GM23248 (cell line): ENCODE measurements around the gene SESTD1. TPM values are rescaled to one million over a fixed set of nuclear protein-coding genes. Genes with fewer than 3 reads are reported as not detected.

Experiments
- DNase-seq: peaks from one replicate; pipeline ENCODE4 v3.0.0-alpha.2; 2015
- H2AFZ ChIP-seq: fragments of 200-600 bp; sonication (generic); 2 replicates; pipeline ENCODE4 v1.6.1; 2016; ENCODE audit warnings: antibody characterized with exemption
- H3F3A ChIP-seq: fragments of 200-600 bp; sonication (generic); 2 replicates; pipeline ENCODE4 v1.6.1; 2016; ENCODE audit warnings: mild to moderate bottlenecking, antibody characterized with exemption, mixed run types; ENCODE audit not compliant: insufficient read depth
- H3K27ac ChIP-seq: fragments of 200-600 bp; sonication (generic); 2 replicates; pipeline ENCODE4 v1.5.1; 2016; ENCODE audit warnings: mild to moderate bottlenecking
- H3K27me3 ChIP-seq: fragments of 200-600 bp; sonication (generic); replicated peaks from 2 replicates; pipeline ENCODE4 v1.6.1; 2016; ENCODE audit warnings: mild to moderate bottlenecking; ENCODE audit not compliant: insufficient read depth
- H3K36me3 ChIP-seq: fragments of 200-600 bp; sonication (generic); 2 replicates; pipeline ENCODE4 v1.6.1; 2016; ENCODE audit warnings: low read depth, mild to moderate bottlenecking
- H3K4me1 ChIP-seq: fragments of 200-600 bp; sonication (generic); 2 replicates; pipeline ENCODE4 v1.6.1; 2016; ENCODE audit warnings: mild to moderate bottlenecking; ENCODE audit not compliant: insufficient read depth
- H3K4me2 ChIP-seq: fragments of 200-600 bp; sonication (generic); one replicate; pipeline ENCODE4 v1.6.1; 2016; ENCODE audit warnings: mild to moderate bottlenecking; ENCODE audit not compliant: unreplicated experiment
- H3K4me3 ChIP-seq: fragments of 200-600 bp; sonication (generic); 2 replicates; pipeline ENCODE4 v1.5.1; 2016; ENCODE audit warnings: mild to moderate bottlenecking
- H3K79me2 ChIP-seq: fragments of 200-600 bp; sonication (generic); 2 replicates; pipeline ENCODE4 v1.6.1; 2016; ENCODE audit warnings: mild to moderate bottlenecking; ENCODE audit not compliant: insufficient read depth
- H3K9ac ChIP-seq: fragments of 200-600 bp; sonication (generic); 2 replicates; pipeline ENCODE4 v1.6.1; 2016; ENCODE audit warnings: mild to moderate bottlenecking
- H3K9me2 ChIP-seq: fragments of 200-600 bp; sonication (generic); 2 replicates; pipeline ENCODE4 v1.6.1; 2016; ENCODE audit warnings: mixed run types, mild to moderate bottlenecking, moderate library complexity; ENCODE audit not compliant: insufficient read depth
- H3K9me3 ChIP-seq: fragments of 200-600 bp; sonication (generic); one replicate; pipeline ENCODE4 v1.6.1; 2017; ENCODE audit warnings: low read depth
- H4K20me1 ChIP-seq: fragments of 200-600 bp; sonication (generic); 2 replicates; pipeline ENCODE4 v1.6.0; 2016; ENCODE audit not compliant: insufficient read depth
- EZH2 ChIP-seq: fragments of 200-600 bp; sonication (generic); IDR thresholded peaks from 2 replicates; pipeline ENCODE4 v1.6.1; 2018; ENCODE audit warnings: antibody characterized with exemption, mild to moderate bottlenecking; ENCODE audit not compliant: insufficient read depth, poor library complexity, severe bottlenecking
- EZH2phosphoT487 ChIP-seq: fragments of 200-600 bp; sonication (generic); IDR thresholded peaks from 2 replicates; pipeline ENCODE4 v1.6.1; 2018; ENCODE audit warnings: antibody characterized with exemption, moderate library complexity, mild to moderate bottlenecking, low read depth; ENCODE audit not compliant: insufficient read depth
- WGBS, 2 experiments: methylation state at CpG; one replicate each; pipeline ENCODE4 v1.1.6; 2015 to 2017; ENCODE audit warnings: low lambda C conversion rate in 2 of 2, low coverage in 1 of 2; ENCODE audit errors: missing lambda C conversion rate in 2 of 2; 5-methylcytosine and 5-hydroxymethylcytosine counted together
- in situ Hi-C: fragments of 300-500 bp; cut with MboI; formaldehyde crosslinking; loops from 2 replicates; pipeline ENCODE4 v1.15.0; 2020
- polyA plus RNA-seq: library from polyadenylated mRNA; unstranded; fragments of >200 nt; fragmentation: Nextera tagmentation; extraction: Ambion mirVana; gene quantifications from 2 replicates; pipeline ENCODE4 v1.2.1, GENCODE V29; 2016
- total RNA-seq: library from RNA; depleted of rRNA; stranded (reverse); fragments of >200 nt; shearing (Covaris generic); gene quantifications from 2 replicates; pipeline ENCODE4 v1.2.3, GENCODE V29; 2014

Gene SESTD1
- total and polyA plus RNA-seq, 2 experiments from 2014 or later, result 22.5 to 77.1 TPM

GRCh38 chr2:179275253-179276012, 10.8 kb upstream of the SESTD1 start:
- H3K36me3 ChIP-seq, result no peaks in the 10 kb centered on the region
- H3K4me3 ChIP-seq, result no peak overlapping the region
- no peak overlapping the region for H3K9ac ChIP-seq
- 0 out of 2 replicates have a peak overlapping the region, but pooled peaks have one; percentile 37 for H2AFZ ChIP-seq
- no peaks in the 10 kb centered on the region for H3K9me2 ChIP-seq
- no peaks in the 10 kb centered on the region for H3K27me3 ChIP-seq
- peaks cover 23% of the 10 kb centered on the region for H3F3A ChIP-seq
- H3K9me3 ChIP-seq, result no peaks in the 10 kb centered on the region
- H4K20me1 ChIP-seq, result no peaks in the 10 kb centered on the region
- no peak for TF ChIP-seq EZH2phosphoT487
- no peak for TF ChIP-seq EZH2
- in situ Hi-C loops, result no loop called here
- H3K79me2 ChIP-seq, result no peaks in the 10 kb centered on the region
- peak; percentile 49 for DNase-seq
- peaks cover 32% of the 10 kb centered on the region for H3K4me1 ChIP-seq
- H3K4me2 ChIP-seq, result no peak overlapping the region
- WGBS, 2 experiments, result 40 to 44% methylated on average over 4 of the region's 4 CpGs
- no peak overlapping the region for H3K27ac ChIP-seq

- in situ Hi-C loops, result no loop called here
- Histone ChIP-seq H3K27ac (no peak overlapping the region), H3K9me2 (no peaks in the 10 kb centered on the region), H3K9me3 (no peaks in the 10 kb centered on the region), H3K79me2 (no peaks in the 10 kb centered on the region), H3K4me3 (no peak overlapping the region), H3K27me3 (no peaks in the 10 kb centered on the region), H4K20me1 (no peaks in the 10 kb centered on the region), H2AFZ (no peak overlapping the region), H3K4me1 (peaks cover 32% of the 10 kb centered on the region), H3K36me3 (no peaks in the 10 kb centered on the region), H3F3A (peaks cover 25% of the 10 kb centered on the region), H3K9ac (no peak overlapping the region), H3K4me2 (no peak overlapping the region)
- DNase-seq, result no peak
- no peak for TF ChIP-seq EZH2
- TF ChIP-seq EZH2phosphoT487, result no peak
- 70 to 80% methylated on average over 2 of the region's 2 CpGs for WGBS, 2 experiments
Measured at GRCh38 chr2:179274749-179275148, 10.1 kb upstream of the SESTD1 start.

GRCh38 chr2:179273461-179273962, 8.9 kb upstream of the SESTD1 start:
- WGBS, 2 experiments, result 62 to 65% methylated on average over 6 of the region's 6 CpGs
- DNase-seq, result no peak
- peak overlapping the region; percentile 77 for H3K27ac ChIP-seq
- H3K36me3 ChIP-seq, result no peaks in the 10 kb centered on the region
- H3K4me2 ChIP-seq, result peak overlapping the region; percentile 78
- no peaks in the 10 kb centered on the region for H3K79me2 ChIP-seq
- in situ Hi-C loops, result no loop called here
- no peaks in the 10 kb centered on the region for H3K9me2 ChIP-seq
- peaks cover 37% of the 10 kb centered on the region for H3K4me1 ChIP-seq
- H3F3A ChIP-seq, result peaks cover 28% of the 10 kb centered on the region
- no peaks in the 10 kb centered on the region for H3K9me3 ChIP-seq
- no peaks in the 10 kb centered on the region for H4K20me1 ChIP-seq
- no peak for TF ChIP-seq EZH2
- TF ChIP-seq EZH2phosphoT487, result no peak
- H2AFZ ChIP-seq, result no peak overlapping the region
- H3K4me3 ChIP-seq, result peak overlapping the region; percentile 56; the same call in 1 of the 2 replicates
- no peaks in the 10 kb centered on the region for H3K27me3 ChIP-seq
- H3K9ac ChIP-seq, result peak overlapping the region; percentile 5; the same call in 1 of the 2 replicates

- WGBS, 2 experiments, result 6 to 8% methylated on average over 5 of the region's 5 CpGs
- H3K9ac ChIP-seq, result peak overlapping the region; percentile 57
- peak overlapping the region; percentile 56 for H3K4me3 ChIP-seq
Measured at GRCh38 chr2:179272406-179273192, 8.0 kb upstream of the SESTD1 start.

More at GRCh38 chr2:179272406-179273192, 8.0 kb upstream of the SESTD1 start:
- H3K4me2 ChIP-seq, result peak overlapping the region; percentile 78
- peak; percentile 84 for DNase-seq
- no peaks in the 10 kb centered on the region for H3K9me3 ChIP-seq
- H3K79me2 ChIP-seq, result no peaks in the 10 kb centered on the region
- H3K4me1 ChIP-seq, result peaks cover 44% of the 10 kb centered on the region
- no peaks in the 10 kb centered on the region for H3K27me3 ChIP-seq
- H3F3A ChIP-seq, result peaks cover 28% of the 10 kb centered on the region
- H4K20me1 ChIP-seq, result no peaks in the 10 kb centered on the region
- no peaks in the 10 kb centered on the region for H3K36me3 ChIP-seq
- H3K9me2 ChIP-seq, result no peaks in the 10 kb centered on the region
- peak overlapping the region; percentile 77 for H2AFZ ChIP-seq
- in situ Hi-C loops, result no loop called here
- no peak for TF ChIP-seq EZH2
- TF ChIP-seq EZH2phosphoT487, result no peak
- peak overlapping the region; percentile 77 for H3K27ac ChIP-seq
